GM12891 (cell line): Measurements from ENCODE around the gene COL5A1.

Experiments
- DNase-seq: peaks from one replicate; pipeline ENCODE4 v3.0.0; 2011; ENCODE audit warnings: low spot score; ENCODE audit not compliant: insufficient read length
- FAIRE-seq: peaks from 2 replicates; lab custom pipeline; 2011; peaks lifted over from hg19 to GRCh38; lab: Jason Lieb, UNC
- PAX5 ChIP-seq: IDR thresholded peaks from 2 replicates; pipeline ENCODE4 v1.6.1; 2011; ENCODE audit warnings: low read length, moderate library complexity, mild to moderate bottlenecking; ENCODE audit not compliant: insufficient read depth, severe bottlenecking
- POLR2A ChIP-seq: IDR thresholded peaks from 2 replicates; pipeline ENCODE4 v1.6.1; 2011; ENCODE audit warnings: low read depth, low read length, control low read depth
- POLR2AphosphoS5 ChIP-seq: IDR thresholded peaks from 2 replicates; pipeline ENCODE4 v1.6.1; 2011; ENCODE audit warnings: low read depth, low read length, control low read depth
- POU2F2 ChIP-seq: IDR thresholded peaks from 2 replicates; pipeline ENCODE4 v1.6.1; 2011; ENCODE audit warnings: low read depth, mild to moderate bottlenecking, control low read depth, low read length, moderate library complexity
- SPI1 ChIP-seq: IDR thresholded peaks from 2 replicates; pipeline ENCODE4 v1.6.1; 2011; ENCODE audit warnings: low read depth, low read length, control low read depth
- TAF1 ChIP-seq: IDR thresholded peaks from 2 replicates; pipeline ENCODE4 v1.6.1; 2011; ENCODE audit warnings: low read depth, low read length, control low read depth

Gene COL5A1

DNA sequence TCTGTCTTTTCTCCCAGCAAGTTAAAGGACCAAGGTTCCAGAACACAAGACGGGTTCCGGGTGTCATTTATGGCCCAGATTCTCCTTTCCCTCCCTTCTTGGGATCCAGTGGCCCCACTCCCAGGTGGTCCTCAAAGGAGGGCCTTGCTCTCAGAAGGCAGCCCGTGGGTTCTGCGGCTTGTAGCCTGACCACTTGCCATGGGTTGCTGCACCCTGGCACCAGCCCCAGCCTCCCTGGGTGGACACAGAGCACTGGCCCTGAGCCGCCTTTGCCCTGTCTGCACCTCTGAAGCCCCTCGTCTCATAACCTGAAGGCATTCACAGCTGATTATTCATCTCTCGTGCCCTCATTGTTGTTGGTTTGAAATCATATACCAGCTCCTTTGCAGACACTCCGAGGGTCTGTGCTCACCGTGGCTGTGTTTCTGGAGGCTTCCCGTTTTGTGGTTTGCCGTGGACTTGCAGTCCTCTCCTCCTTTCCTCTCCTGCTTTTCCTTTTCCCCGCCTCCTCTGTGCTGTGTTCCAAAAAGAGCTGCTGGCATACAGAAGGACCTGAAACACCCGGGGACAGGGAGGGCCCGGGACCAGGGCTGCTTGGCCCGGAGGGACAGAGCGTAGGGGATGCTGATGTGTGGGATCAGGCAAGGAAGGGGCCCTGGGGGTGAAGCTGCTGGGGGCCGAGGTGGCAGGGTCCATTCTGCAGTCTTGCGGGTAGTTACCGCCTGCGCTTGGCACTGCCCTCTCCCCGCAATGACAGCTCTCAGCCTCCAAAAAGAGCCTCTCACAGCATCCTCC, 189.5 kb downstream of the COL5A1 start:
- FAIRE-seq = no peak
- DNase-seq = no peak
- TF ChIP-seq PAX5 (no peak), POLR2AphosphoS5 (no peak), SPI1 (no peak)

DNA sequence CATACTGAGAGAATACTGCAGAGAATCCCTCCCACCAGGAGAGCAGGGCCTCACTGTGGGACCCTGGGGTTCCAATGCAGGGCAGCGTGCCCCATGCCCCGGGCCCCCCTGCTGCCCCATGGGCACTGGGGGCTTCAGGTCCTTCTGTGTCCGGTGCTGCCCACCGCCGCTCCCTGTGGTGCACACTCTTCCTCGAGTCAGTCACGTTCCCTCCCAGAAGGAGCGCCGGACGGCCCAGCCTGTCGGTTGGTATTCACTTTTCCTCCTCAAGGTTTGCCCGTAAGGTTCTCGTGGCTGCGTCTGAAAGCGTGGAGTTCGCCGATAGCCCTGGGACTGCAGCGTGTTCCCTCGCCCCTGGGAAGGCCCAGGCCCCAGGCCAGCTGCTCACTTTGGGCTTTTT, 190.9 kb downstream of the COL5A1 start:
- TF ChIP-seq POU2F2 (no peak), POLR2A (no peak), TAF1 (no peak), PAX5 (no peak), SPI1 (no peak), POLR2AphosphoS5 (no peak)
- DNase-seq = no peak
- no peak for FAIRE-seq

DNA sequence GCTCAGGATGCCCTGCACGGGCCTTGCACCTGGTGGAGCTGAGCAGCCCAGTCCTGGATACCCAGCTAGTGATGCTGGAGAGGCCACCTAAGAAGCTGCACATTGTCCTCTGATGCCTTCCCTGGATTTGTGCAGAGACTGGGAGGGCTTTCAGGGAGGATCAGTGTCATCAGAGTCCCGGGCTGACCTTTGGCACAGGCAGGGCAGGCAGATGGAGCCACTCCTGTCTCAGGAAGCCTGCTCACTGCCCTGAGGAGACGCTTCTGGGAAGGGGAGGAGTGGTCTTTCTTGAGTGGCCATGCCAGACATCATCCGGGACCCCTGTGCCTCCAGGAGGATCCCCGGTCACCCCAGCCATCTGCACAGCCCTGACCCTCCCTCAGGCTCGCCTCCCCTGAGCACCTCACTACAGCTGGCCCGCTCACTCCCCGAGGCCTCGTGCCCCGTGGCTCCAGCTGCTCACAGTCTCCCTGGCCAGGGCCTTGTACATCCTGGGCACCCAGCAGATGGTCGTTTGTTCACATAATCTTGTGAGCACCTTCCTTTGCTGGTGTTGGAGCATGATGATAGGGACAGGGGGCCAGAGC, 191.8 kb downstream of the COL5A1 start:
- no peak for TF ChIP-seq POU2F2
- no peak for TF ChIP-seq POLR2AphosphoS5
- no peak for TF ChIP-seq TAF1
- TF ChIP-seq POLR2A = no peak
- FAIRE-seq = no peak
- no peak for DNase-seq

DNA sequence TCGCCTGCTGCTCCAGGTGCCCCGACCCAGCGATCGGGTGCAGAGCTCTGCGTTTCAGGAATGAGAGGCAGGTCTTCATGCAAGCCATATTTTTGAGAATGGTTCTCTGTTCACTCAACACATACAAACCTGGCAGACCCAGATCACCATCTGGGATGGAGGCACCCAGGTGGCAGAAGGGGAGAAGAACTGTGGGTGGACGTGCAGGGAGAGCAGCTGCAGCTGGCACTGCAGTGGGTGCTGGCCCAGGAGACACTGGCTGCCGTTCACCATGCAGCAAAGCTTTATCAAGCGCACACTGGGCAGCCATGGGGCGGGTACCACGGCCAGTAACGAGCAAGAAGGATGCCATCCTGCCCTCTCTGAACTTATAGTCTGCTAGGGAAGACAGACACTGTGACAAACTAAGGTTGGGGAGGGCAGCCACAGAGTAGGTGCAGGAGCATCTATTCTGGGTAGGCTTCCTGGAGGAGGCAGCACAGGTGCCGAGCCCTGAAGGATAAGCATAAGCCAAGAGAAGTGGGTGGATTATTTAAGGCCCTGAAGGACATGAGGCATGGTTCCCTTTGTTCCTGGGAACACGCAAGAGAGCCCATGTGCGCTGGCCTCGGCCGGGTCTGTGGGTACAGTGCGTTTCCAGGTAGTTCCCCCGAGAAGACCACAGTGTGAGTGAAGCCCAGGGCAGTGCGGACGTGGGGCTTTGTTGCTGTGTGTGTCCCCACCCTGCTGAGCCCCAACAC, 192.8 kb downstream of the COL5A1 start:
- no peak for FAIRE-seq
- no peak for TF ChIP-seq POLR2A
- no peak for TF ChIP-seq POU2F2
- no peak for TF ChIP-seq PAX5
- no peak for TF ChIP-seq POLR2AphosphoS5
- no peak for TF ChIP-seq SPI1
- TF ChIP-seq TAF1 = no peak
- no peak for DNase-seq

DNA sequence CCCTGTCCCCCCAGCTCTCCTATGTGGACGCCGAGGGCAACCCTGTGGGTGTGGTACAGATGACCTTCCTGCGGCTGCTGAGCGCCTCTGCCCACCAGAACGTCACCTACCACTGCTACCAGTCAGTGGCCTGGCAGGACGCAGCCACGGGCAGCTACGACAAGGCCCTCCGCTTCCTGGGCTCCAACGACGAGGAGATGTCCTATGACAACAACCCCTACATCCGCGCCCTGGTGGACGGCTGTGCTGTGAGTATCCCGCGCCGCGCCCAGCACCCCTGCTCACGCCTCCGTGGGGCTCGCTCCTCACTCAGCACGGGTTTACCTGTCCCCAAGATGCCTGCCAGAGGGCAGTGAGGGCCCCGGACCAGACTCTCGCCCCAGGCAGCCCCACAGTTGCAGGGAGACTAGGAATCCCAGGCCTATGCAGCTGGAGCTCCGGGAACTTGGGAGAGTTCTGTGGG, 193.4 kb downstream of the COL5A1 start:
- DNase-seq = no peak
- TF ChIP-seq POLR2A (no peak), TAF1 (no peak), SPI1 (no peak), POU2F2 (no peak), POLR2AphosphoS5 (no peak), PAX5 (no peak)
- FAIRE-seq = no peak

DNA sequence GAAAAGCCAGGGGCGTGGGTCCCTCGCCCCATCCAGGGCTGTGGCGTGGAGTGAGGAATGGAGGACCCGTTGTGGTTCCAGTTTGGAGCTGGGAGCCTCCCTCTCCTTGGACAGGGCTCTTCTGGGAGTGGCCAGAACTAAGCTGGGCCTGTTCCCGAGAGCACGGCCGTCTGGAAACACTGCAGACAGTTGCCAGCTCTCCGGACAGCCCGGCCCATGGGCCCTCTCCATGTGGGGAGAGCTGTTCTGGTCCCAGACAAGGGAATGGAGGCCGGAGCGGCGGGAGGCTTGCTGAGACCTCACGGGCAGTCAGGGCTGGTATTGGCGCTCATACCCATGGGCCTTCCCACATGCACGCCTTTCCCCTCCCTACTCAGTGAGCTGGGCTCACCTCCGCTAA, 193.8 kb downstream of the COL5A1 start:
- no peak for TF ChIP-seq PAX5
- TF ChIP-seq TAF1 = no peak
- no peak for TF ChIP-seq POLR2AphosphoS5
- TF ChIP-seq SPI1 = no peak
- no peak for TF ChIP-seq POU2F2
- no peak for TF ChIP-seq POLR2A
- no peak for DNase-seq
- FAIRE-seq = no peak

DNA sequence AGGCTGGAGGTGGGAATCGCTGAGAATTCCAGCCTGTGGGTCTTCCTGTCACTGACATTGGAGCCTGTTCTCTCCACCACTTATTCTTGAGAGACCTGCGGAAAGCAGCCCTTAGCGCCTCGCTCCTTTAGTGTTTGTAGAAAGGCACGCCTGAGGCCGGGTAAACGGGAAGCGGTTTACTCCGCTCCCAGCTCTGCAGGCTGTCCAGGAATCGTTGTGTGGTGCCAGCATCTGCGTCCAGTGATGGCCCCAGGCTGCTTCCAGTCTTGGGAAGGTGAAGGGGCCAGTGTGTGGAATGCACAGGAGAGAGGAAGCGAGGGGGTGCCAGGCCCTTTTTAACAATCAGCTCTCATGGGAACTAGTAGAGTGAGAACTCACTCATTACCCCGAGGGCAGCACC, 194.4 kb downstream of the COL5A1 start:
- DNase-seq (no peak), FAIRE-seq (no peak)
- no peak for TF ChIP-seq TAF1
- no peak for TF ChIP-seq SPI1
- no peak for TF ChIP-seq POLR2AphosphoS5
- no peak for TF ChIP-seq POLR2A
- no peak for TF ChIP-seq POU2F2
- no peak for TF ChIP-seq PAX5

DNA sequence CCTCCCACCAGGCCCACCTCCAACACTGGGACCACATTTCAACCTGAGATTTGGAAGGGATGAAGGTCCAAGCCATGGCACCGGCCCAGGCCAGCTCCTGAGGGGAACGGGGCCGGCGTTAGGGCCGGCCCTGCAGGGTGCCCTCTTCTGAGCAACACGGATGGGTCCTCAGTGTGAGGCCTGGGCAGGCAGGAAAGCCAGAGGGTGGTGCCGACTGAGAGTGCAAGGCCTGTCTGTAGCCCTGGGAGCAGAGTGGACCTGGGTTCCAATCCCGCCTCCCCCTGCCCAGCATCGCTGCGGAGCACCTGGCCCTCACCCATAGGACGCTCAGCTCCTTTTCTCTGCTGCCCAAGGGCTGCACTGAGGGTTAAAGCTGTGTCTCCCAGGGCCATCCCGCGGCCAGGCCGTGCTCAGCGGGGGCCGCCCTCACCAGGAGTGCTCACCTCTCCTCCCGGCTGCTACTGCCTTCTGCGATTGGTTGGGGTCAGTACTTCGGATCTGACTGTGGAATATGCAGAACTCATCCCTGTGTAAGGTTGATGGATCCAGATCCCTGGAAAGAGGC, 194.9 kb downstream of the COL5A1 start:
- DNase-seq (no peak), FAIRE-seq (no peak)
- TF ChIP-seq SPI1 = no peak
- TF ChIP-seq POLR2A = no peak
- TF ChIP-seq PAX5 = no peak
- TF ChIP-seq TAF1 = no peak
- no peak for TF ChIP-seq POU2F2
- no peak for TF ChIP-seq POLR2AphosphoS5

DNA sequence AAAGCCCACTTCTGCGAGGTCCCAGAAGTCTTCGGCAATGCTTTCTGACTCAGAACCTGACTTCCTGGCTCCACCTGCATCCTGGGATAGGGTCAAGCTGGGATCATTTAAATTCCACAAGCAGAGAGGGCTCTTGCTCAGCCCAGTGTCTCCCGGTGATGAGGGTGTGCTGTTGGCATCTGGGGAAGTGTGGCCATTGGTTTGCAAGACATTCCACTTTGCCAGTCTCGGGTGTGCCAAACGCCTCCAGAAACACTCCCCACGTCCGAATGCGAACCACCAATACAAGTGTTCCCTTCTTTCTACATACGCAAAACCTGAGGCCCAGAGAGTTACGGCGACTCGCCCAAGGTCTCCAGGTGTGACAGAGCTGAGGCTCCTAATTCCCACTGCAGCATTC, 195.9 kb downstream of the COL5A1 start:
- TF ChIP-seq POU2F2 (no peak), POLR2A (no peak), TAF1 (no peak), SPI1 (no peak), POLR2AphosphoS5 (no peak), PAX5 (no peak)
- DNase-seq (no peak), FAIRE-seq (no peak)
